ENCODE measurements around the gene B3GLCT.

Gene B3GLCT

GRCh38 chr13:31278869-31279268, 79.1 kb downstream of the B3GLCT start:
- Histone ChIP-seq H3K27ac (ENCODE audit: low read length) (no peak overlapping the region), H3F3A (ENCODE audit: insufficient read depth, low read length) (no peaks in the 10 kb centered on the region), H3K9me2 (replicated peaks; ENCODE audit: insufficient read depth, low read length) (no peaks in the 10 kb centered on the region), H3K9me3 (replicated peaks; ENCODE audit: insufficient read depth, low read length) (no peaks in the 10 kb centered on the region), H3K36me3 (replicated peaks; ENCODE audit: insufficient read depth, low read length) (no peaks in the 10 kb centered on the region), H3K4me2 (ENCODE audit: low read depth, low read length) (no peak overlapping the region), H3K4me1 (ENCODE audit: low read length) (no peaks in the 10 kb centered on the region), H3K9ac (ENCODE audit: low read length) (no peak overlapping the region), H3K27me3 (replicated peaks; ENCODE audit: insufficient read depth, low read length) (no peaks in the 10 kb centered on the region), H4K20me1 (ENCODE audit: insufficient read depth, low read length) (no peaks in the 10 kb centered on the region), H2AFZ (ENCODE audit: low read length) (no peak overlapping the region), H3K79me2 (ENCODE audit: low read length) (no peaks in the 10 kb centered on the region), H3K4me3 (ENCODE audit: low read length) (no peak overlapping the region)
- TF ChIP-seq EZH2 (optimal IDR thresholded peaks at IDR 0.05; ENCODE audit: low read depth, low read length) (no peak), CTCF (IDR thresholded peaks at IDR 0.05; ENCODE audit: low read length) (no peak), EZH2phosphoT487 (IDR thresholded peaks at IDR 0.05; ENCODE audit: low read length) (no peak)
- no peak for DNase-seq

GRCh38 chr13:31282741-31283455, 83.1 kb downstream of the B3GLCT start:
- TF ChIP-seq CTCF (IDR thresholded peaks at IDR 0.05; ENCODE audit: low read length) (no peak), EZH2phosphoT487 (IDR thresholded peaks at IDR 0.05; ENCODE audit: low read length) (no peak), EZH2 (optimal IDR thresholded peaks at IDR 0.05; ENCODE audit: low read depth, low read length) (no peak)
- no peak overlapping the region for H3K4me2 ChIP-seq (ENCODE audit: low read depth, low read length)
- H3K9me2 ChIP-seq (replicated peaks; ENCODE audit: insufficient read depth, low read length), result no peaks in the 10 kb centered on the region
- no peaks in the 10 kb centered on the region for H3K36me3 ChIP-seq (replicated peaks; ENCODE audit: insufficient read depth, low read length)
- no peaks in the 10 kb centered on the region for H3K79me2 ChIP-seq (ENCODE audit: low read length)
- no peak overlapping the region for H3K27ac ChIP-seq (ENCODE audit: low read length)
- no peaks in the 10 kb centered on the region for H3F3A ChIP-seq (ENCODE audit: insufficient read depth, low read length)
- no peaks in the 10 kb centered on the region for H3K27me3 ChIP-seq (replicated peaks; ENCODE audit: insufficient read depth, low read length)
- no peak overlapping the region for H2AFZ ChIP-seq (ENCODE audit: low read length)
- no peak overlapping the region for H3K9ac ChIP-seq (ENCODE audit: low read length)
- H3K4me3 ChIP-seq (ENCODE audit: low read length), result no peak overlapping the region
- no peaks in the 10 kb centered on the region for H3K9me3 ChIP-seq (replicated peaks; ENCODE audit: insufficient read depth, low read length)
- DNase-seq, result no peak
- H3K4me1 ChIP-seq (ENCODE audit: low read length), result no peaks in the 10 kb centered on the region
- H4K20me1 ChIP-seq (ENCODE audit: insufficient read depth, low read length), result no peaks in the 10 kb centered on the region

DNA sequence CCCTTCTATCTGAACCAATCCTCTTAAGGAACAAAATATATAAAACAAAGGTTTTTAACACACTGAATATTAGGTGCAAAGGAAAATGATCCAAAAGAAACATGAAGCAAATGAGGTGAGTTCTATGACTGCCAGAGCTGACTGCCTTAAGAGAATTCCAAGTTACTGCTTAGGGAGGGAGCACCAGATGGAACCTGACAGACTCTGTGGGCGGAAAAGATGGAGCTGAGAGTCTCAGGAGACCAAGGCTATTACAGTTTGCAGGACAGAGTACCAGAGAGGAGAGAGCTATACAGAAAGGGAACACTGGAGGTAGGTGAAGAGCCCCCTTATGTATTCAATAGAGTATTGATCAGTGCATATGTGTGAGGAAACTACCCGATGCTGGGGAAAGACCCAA, 87.2 kb downstream of the B3GLCT start:
- Histone ChIP-seq H3F3A (ENCODE audit: insufficient read depth, low read length) (no peaks in the 10 kb centered on the region), H3K9me2 (replicated peaks; ENCODE audit: insufficient read depth, low read length) (no peaks in the 10 kb centered on the region), H3K4me3 (ENCODE audit: low read length) (no peak overlapping the region), H3K27ac (ENCODE audit: low read length) (no peak overlapping the region), H2AFZ (ENCODE audit: low read length) (no peak overlapping the region), H3K9ac (ENCODE audit: low read length) (no peak overlapping the region), H3K79me2 (ENCODE audit: low read length) (no peaks in the 10 kb centered on the region), H3K36me3 (replicated peaks; ENCODE audit: insufficient read depth, low read length) (no peaks in the 10 kb centered on the region), H3K27me3 (replicated peaks; ENCODE audit: insufficient read depth, low read length) (no peaks in the 10 kb centered on the region), H3K4me2 (ENCODE audit: low read depth, low read length) (no peak overlapping the region), H4K20me1 (ENCODE audit: insufficient read depth, low read length) (no peaks in the 10 kb centered on the region), H3K9me3 (replicated peaks; ENCODE audit: insufficient read depth, low read length) (no peaks in the 10 kb centered on the region), H3K4me1 (ENCODE audit: low read length) (no peaks in the 10 kb centered on the region)
- TF ChIP-seq EZH2phosphoT487 (IDR thresholded peaks at IDR 0.05; ENCODE audit: low read length), result no peak
- no peak for TF ChIP-seq CTCF (IDR thresholded peaks at IDR 0.05; ENCODE audit: low read length)
- TF ChIP-seq EZH2 (optimal IDR thresholded peaks at IDR 0.05; ENCODE audit: low read depth, low read length), result no peak
- no peak for DNase-seq
